HS-5 (cell line): ENCODE data around the gene SELENOV.
A peak's percentile ranks its signal among the peaks of the same experiment; 100 is the strongest.

Experiments
- DNase-seq: peaks from one replicate; pipeline ENCODE4 v3.0.0-alpha.2; 2012; ENCODE audit warnings: low read depth

SELENOV gene

DNA sequence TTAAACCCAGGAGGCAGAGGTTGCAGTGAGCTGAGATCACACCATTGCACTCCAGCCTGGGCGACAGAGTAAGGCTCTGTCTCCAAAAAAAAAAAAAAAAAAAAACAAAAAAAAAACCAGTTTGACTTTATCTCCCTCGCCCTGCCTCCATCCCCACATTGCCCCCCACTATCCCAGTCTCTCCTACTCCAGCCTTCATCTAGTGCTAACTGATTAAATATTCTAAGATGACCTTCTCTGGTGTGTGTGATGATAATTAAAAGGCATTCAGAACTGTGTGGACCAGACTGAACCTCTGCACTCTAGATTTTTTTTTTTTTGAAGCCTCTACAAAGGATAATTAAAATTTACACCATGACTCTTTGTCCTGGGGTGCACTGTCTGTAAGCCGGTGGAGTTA, 22.2 kb upstream of the SELENOV start:
- DNase-seq: no peak

DNA sequence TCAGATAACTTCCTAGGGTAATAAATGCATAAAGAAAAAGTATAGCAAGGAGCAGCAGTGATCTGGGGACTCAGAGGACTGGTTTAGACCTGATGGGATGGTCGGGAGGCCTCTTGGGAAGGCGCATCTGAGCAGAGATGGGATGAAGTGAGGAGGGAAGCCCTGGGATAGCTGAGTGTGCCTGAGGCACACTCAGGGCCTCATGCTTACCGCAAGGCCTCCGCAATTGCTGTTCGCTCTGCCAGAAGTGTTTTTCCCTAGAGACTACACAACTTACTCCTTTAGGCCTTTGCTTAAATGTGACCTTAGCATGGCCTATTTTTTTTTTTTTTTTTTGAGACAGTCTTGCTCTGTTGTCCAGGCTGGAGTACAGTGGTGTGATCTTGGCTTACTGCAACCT, 20.3 kb upstream of the SELENOV start:
- DNase-seq: no peak

DNA sequence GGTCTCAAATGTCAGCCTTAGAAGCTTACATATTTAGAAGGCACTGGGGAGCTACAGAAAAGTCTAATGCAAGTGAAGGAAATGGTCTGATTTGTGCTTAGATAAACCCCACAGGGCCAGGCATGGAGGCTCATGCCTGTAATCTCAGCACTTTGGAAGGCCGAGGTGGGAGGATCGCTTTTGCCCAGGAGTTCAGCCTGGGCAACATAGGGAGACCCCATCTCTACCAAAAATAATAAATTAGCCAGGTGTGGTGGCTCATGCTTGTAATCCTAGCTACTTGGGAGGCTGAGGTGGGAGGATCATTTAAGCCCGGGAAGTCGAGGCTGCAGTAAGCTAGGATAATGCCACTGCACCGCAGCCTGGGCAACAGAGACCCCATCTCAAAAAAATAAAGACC, 18.9 kb upstream of the SELENOV start:
- DNase-seq: no peak

DNA sequence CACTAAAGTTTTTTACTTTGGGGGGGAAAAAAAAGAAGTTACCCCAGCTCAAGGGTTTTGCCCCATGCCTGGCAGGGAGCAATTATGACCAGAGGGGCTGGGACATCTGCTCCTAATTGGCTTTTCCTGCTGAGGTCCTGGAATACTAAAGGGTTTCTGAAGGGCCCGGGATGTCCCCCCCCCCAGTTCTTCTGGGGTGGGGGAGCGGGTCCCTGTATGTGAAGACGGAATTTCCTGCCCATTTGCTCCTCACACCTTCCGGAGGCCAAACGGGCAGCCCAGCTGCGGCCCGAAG, 17.3 kb upstream of the SELENOV start:
- no peak for DNase-seq

DNA sequence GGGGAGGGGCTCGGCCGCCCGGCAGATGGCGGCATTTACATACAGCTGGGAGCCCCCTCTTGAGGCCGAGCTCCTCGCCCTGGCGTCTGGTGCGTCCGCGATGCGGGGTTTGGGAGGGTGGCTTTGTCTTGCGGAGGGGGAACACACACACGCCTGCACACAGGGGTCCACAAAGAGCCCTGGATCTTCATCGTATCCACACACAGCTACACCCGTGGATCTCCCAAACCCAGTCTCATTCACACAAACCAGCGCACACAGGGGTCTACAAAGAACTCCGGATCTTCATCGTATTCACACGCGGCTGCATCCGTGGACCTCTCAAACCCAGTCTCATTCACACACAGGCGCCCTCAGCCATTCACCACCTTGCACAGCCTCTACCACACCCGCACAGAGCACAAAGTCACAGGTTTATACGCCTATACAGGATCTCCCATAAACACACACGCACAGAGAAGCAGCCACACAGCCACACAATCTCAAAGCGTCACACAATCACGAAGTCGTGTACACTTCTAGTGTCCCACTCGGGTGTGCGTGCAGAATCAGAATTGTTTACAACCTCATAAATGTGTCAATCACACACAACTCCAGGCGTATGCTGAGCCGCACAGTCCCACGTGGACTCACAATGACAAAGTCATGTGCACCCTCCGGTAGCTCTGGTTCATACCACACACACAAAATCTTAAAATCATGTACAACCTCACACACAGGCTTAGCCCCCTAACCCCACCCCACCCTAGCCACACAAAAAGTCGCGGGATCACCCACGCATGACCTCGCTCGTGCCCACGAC, 16.7 kb upstream of the SELENOV start:
- no peak for DNase-seq

DNA sequence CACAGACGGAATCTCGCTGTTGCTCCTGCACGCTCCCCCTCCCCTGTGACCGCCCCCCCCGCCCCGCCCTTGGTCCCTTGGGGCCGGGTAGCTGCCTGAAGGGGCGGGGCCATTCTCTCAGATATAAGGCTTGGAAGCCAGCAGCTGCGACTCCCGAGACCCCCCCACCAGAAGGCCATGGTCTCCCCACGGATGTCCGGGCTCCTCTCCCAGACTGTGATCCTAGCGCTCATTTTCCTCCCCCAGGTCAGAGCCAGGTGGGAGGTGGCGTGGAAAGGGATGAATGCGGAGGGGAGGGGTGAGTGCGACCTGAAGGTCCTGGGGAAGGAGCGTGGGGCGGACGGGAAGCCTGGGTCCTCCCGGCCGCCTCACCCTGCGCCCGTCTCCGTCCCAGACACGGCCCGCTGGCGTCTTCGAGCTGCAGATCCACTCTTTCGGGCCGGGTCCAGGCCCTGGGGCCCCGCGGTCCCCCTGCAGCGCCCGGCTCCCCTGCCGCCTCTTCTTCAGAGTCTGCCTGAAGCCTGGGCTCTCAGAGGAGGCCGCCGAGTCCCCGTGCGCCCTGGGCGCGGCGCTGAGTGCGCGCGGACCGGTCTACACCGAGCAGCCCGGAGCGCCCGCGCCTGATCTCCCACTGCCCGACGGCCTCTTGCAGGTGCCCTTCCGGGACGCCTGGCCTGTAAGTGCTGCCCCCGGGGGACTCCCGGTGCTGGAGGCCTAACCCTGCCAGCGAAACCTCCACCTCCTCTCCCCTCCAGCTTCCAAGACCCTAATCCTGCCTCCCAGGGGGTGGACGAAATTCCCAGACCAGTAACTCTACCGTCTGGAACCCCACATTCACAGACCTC, 15.9 kb upstream of the SELENOV start, which contains the start of gene DLL3:
TSS of gene DLL3 (plus strand) at position 150 of the 845 bp plus-strand sequence. CDS start at position 178, 28 bp downstream.
- DNase-seq: no peak

DNA sequence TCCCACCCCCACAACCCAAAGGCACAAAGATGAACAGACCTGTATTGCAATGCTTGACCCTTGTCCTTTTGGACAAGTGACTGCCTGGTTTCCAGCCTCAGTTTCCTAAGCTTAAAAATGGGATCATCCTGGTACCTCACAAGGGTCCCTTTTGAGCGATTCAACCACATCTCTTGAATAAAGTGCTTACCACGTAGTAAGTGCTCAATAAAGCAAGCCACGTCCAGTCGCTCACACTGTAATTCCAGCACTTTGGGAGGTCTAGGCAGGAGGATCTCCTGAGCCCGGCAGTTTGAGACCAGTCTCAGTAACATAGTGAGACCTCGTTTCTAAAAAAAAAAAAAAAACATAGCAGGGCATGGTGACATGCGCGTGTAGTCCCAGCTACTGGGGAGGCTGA, 15.0 kb upstream of the SELENOV start:
- DNase-seq: no peak

DNA sequence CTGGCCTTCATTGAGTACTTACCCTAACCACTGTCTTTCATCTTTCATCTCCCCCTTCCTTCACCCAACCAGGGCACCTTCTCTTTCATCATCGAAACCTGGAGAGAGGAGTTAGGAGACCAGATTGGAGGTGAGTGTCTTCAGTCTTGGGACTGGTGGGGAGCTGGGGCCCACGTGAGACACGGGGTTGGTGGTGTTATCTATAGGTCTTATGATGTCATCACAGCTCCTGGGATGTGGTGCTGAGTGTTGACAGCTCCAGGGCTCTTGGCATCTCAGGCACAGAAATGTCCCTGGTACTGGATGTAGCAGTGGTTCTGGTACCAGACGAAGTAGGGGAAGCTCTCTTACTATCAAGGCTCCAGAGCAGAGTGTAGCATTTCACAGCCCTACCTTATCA, 14.4 kb upstream of the SELENOV start:
- DNase-seq: no peak

DNA sequence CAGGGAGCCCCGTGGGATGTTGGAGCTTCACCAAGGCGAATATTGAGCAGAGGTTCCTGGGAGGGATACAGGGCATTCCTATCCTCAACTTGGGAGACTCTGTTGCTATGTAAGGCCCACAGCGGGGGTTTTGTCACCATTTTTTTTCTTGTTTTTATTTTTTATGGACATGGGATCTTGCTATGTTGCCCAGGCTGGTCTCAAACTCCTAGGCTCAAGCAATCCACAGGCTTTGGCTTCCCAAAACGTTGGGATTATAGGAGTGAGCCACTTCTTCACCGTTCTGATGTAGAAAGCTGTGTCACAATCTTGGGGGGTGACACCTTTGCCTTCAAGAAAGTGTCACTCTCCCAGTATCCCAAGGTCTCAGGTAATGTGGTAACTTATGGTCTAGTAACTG, 13.6 kb upstream of the SELENOV start:
- no peak for DNase-seq

DNA sequence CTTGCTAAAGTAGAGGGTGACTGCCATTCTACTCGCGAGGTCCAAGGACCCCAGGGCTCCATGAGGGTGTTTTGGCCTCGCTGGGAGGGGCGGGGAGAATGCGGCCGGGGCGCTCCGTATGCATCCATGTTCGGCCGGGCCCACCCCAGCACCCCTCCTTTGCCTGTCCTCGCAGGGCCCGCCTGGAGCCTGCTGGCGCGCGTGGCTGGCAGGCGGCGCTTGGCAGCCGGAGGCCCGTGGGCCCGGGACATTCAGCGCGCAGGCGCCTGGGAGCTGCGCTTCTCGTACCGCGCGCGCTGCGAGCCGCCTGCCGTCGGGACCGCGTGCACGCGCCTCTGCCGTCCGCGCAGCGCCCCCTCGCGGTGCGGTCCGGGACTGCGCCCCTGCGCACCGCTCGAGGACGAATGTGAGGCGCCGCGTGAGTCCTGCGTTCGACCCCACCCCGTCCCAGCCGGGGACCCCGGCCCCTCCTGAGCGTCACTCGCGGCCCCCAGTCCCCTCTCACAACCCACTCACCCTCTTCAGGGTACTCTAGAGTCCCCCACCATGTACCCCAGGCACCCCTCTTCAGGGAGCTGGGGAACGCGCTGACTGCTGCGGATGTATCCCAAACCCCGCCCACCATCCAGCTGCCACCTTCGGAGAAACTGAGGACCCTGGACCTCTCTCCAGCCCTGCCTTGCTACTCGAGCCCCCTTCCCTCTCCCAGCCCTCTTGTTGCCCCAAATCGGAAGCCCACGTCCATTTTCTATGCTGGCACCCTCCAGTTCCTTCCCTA, 12.1 kb upstream of the SELENOV start:
- no peak for DNase-seq

DNA sequence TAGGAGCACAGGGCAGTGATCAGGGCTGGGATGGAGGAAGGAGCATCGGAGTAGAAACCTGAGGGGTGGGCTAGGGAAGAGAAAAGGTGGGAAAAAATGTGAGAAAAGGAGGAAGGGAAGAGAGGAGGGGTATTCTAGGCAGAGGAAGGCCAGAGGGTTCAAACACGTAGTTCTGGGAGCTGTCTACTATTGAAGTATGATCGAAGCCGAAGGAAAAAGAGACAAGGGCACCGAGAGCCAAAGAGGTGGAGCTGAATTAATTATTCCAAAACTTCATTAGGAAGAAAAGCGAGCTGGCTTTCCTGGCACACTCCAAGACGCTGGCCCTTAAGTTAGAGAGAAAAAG, 8.4 kb upstream of the SELENOV start:
- no peak for DNase-seq

DNA sequence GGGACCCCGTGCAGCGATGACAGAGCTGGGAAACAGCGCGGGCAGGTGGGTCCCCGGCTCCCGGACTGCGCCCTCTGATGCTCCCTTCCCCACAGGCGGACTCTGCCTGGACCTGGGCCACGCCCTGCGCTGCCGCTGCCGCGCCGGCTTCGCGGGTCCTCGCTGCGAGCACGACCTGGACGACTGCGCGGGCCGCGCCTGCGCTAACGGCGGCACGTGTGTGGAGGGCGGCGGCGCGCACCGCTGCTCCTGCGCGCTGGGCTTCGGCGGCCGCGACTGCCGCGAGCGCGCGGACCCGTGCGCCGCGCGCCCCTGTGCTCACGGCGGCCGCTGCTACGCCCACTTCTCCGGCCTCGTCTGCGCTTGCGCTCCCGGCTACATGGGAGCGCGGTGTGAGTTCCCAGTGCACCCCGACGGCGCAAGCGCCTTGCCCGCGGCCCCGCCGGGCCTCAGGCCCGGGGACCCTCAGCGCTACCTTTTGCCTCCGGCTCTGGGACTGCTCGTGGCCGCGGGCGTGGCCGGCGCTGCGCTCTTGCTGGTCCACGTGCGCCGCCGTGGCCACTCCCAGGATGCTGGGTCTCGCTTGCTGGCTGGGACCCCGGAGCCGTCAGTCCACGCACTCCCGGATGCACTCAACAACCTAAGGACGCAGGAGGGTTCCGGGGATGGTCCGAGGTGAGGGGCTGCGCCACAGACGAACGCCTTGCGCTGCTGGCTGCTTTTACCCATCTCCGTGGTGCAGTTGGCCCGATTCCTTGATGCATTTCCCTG, 7.8 kb upstream of the SELENOV start:
- DNase-seq: peak; percentile 42

DNA sequence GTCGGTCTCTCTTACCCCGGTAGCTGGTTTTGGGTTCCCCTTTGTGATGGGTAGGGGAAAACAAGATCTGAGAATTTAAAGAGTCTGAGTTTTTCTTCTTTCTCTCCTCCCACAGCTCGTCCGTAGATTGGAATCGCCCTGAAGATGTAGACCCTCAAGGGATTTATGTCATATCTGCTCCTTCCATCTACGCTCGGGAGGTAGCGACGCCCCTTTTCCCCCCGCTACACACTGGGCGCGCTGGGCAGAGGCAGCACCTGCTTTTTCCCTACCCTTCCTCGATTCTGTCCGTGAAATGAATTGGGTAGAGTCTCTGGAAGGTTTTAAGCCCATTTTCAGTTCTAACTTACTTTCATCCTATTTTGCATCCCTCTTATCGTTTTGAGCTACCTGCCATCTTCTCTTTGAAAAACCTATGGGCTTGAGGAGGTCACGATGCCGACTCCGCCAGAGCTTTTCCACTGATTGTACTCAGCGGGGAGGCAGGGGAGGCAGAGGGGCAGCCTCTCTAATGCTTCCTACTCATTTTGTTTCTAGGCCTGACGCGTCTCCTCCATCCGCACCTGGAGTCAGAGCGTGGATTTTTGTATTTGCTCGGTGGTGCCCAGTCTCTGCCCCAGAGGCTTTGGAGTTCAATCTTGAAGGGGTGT, 7.1 kb upstream of the SELENOV start:
- no peak for DNase-seq

DNA sequence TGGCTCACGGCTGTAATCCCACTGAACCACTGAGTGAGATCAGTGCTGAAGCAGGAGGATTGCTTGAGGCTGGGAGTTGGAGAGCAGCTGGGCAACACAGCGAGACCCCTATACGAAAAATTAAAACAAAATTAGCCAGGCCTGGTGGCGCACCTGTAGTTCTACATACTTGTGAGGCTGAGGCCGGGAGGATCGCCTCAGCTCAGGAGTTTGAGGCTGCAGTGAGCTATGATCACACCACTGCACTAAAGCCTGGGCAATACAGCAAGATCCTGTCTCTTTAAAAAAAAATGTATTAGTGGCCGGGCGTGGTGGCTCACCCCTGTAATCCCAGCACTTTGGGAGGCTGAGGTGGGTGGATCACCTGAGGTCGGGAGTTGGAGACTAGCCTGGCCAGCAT, 6.3 kb upstream of the SELENOV start:
- DNase-seq: no peak

DNA sequence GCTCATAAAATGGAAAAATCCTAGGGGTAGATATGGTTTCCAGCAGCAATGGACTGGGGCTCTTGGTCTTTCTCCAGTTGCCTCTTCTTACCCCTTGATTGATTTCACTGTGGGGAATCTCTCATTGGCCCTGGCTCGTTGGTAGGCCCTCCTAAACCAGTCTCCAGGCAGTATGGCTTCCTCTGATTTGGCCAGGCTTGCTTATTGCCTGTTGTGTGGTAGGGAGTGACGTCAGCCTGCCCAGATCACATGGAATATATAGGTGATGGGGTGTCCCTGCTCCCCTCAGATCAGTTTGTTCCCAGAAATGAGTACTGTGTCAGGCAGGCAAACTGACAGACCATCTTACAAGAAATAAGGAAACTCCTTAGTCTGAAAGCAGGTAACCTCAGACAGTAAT, 5.7 kb upstream of the SELENOV start:
- DNase-seq: no peak

DNA sequence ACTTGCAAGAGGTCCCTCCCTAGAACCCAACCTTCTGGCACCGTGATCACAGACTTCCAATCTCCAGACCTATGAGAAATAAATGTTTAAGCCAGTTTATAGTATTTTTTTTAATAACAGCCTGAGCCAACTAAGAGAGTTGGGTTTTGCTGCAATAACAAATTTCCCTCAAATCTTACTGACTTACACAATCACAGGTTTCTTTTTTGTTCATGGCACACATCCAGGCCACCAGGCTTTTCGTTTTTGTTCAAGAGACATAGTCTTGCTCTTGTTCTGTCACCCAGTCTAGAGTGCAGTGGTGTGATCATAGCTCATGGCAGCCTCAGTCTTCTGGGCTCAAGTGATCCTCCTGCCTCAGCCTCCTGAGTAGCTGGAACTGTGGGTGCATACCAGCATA, 2.0 kb upstream of the SELENOV start:
- no peak for DNase-seq

DNA sequence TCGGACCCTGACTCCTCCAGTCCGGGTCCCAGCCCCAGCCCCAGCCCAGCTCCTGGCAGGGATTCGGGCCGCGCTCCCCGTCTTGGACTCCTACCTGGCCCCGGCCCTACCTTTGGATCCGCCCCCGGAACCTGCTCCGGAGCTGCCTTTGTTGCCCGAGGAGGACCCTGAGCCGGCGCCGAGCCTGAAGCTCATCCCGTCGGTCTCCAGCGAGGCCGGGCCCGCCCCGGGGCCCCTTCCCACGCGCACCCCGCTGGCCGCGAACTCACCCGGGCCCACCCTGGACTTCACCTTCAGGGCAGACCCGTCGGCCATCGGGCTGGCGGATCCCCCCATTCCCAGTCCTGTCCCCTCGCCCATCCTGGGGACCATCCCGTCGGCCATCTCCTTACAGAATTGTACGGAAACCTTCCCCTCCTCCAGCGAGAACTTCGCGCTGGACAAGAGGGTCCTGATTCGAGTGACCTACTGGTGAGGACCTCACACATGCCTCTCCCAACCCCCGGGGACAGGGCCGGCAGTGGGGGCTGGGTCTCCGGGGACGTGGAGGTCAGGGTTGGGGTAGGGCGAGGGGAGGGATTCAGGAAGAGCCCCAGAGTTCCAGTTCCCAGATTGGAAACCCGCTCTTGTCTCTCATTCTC, 732 bp downstream of the SELENOV start:
- DNase-seq: no peak

DNA sequence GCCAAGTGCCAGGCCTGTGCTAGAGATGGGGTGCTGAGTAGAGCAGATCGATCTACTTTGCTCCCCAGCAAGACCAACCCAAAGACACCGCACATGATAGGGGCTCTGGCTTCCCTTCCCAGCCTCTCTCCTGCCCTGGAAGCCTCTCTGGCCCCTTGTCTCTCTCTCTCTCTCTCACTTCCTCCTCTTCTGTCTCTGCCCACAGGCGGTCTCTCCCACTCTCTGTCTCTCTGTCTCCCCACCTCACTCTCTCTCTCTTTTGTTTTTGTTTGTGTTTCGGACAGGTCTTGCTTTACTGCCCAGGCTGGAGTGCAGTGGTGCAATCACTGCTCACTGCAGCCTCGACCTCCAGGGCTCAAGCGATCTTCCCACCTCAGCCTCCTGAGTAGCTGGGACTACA, 1.3 kb downstream of the SELENOV start:
- DNase-seq: no peak

DNA sequence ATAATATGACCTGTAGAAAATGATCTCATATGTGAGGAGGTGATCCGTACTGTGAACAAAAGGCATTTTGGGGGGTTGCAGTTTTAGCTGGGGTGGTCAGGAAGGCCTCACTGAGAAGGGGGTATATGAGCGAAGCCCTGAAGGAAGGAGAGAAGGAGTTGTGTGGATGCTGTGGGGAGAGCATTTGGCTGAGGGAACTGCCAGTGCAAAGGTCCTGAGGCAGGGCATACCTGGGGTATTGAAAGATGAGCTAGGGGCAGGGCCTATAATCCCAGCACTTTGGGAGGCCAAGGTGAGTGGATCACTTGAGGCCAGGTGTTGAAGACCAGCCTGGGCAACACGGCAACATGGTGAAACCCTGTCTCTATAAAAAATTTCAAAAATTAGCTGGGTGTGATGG, 2.5 kb downstream of the SELENOV start:
- DNase-seq: no peak

DNA sequence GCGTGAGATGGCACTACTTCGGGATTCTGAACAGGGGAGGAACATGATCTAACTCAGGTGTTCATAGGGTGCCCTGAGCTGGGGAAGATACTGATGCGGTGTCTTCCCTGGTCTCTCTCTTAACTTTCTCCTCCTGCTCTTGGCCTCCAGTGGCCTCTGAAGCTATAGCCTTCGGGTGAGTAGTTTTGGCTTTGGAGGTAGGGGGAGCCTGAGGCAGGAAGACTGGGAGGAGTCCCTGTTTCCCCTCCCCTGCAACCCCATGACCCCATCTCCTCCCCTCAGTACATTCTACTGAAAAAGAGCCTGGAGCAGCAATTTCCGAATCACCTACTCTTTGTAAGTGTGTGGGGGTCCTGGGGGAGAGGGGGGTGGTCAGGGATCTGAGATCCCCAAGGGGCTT, 3.5 kb downstream of the SELENOV start:
- no peak for DNase-seq

DNA sequence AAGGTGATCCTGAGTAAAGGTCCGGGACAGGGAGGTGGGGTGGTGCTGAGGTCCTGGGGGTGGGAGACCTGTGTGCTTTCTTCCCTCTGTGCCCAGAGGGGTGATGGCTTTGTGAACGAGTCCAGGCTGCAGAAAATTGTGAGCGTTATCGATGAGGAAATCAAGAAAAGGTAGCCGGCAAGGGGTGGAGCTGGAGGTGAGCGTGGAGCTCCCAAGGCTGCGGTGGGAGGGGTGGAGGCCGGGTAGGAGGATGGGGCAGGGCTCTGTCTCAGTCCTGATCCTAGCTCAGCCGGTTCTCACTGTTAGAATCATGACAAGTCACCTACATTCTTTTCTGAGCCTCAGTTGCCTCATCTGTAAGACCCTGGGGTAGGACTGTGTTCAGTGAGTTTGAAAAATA, 4.0 kb downstream of the SELENOV start:
- DNase-seq: no peak
